Endothelial cell of umbilical vein (primary cell): ENCODE measurements around the gene MRTFA.

Source experiments
- CTCF ChIP-seq, 2 donors: IDR thresholded peaks; 1 replicate in 1 of 2; 2 replicates in 1 of 2; pipeline ENCODE4 v1.5.1; 2011; ENCODE audit warnings: low read length in 2 of 2, mild to moderate bottlenecking in 2 of 2, moderate library complexity in 2 of 2, control low read depth in 1 of 2, inconsistent platforms in 1 of 2, low read depth in 1 of 2; ENCODE audit not compliant: insufficient read depth in 1 of 2; ENCODE audit errors: extremely low read depth in 1 of 2
- EZH2 ChIP-seq: IDR thresholded peaks from 2 replicates; pipeline ENCODE4 v1.6.1; 2012; ENCODE audit warnings: borderline replicate concordance, low read depth, mild to moderate bottlenecking, moderate library complexity, low read length, inconsistent platforms; ENCODE audit not compliant: severe bottlenecking
- POLR2A ChIP-seq: IDR thresholded peaks from 2 replicates; pipeline ENCODE4 v1.6.1; 2012; ENCODE audit warnings: low read depth, mild to moderate bottlenecking, control low read depth, low read length
- POLR2AphosphoS5 ChIP-seq: IDR thresholded peaks from 2 replicates; pipeline ENCODE4 v1.6.1; 2012; ENCODE audit warnings: low read depth, mild to moderate bottlenecking, control low read depth, low read length, moderate library complexity; ENCODE audit not compliant: insufficient read depth

GRCh38 chr22:40412441-40412840 lies 224.1 kb downstream of the MRTFA start:
- no peak for TF ChIP-seq CTCF (IDR thresholded peaks at IDR 0.05; ENCODE audit: extremely low read depth in 1 of 2, insufficient read depth in 1 of 2, low read depth in 1 of 2, low read length in 2 of 2)
- no peak for TF ChIP-seq POLR2AphosphoS5
- TF ChIP-seq POLR2A, result no peak
- no peak for TF ChIP-seq EZH2
